GM21737 (cell line): ENCODE data around the gene PRF1.

Experiments used
- ATAC-seq: cut with Tn5 transposase; IDR thresholded peaks from one replicate; pipeline ENCODE4 v1.9.1; 2021; ENCODE audit warnings: mild to moderate bottlenecking, moderate library complexity; ENCODE audit not compliant: unreplicated experiment

PRF1 gene

GRCh38 chr10:70579234-70580002, 23.1 kb downstream of the PRF1 start:
- ATAC-seq = no peak

GRCh38 chr10:70578371-70578947, 24.1 kb downstream of the PRF1 start:
- ATAC-seq = peak; percentile 49

- ATAC-seq = no peak
Measured at GRCh38 chr10:70576803-70577517, 25.6 kb downstream of the PRF1 start.

GRCh38 chr10:70575874-70576802, 26.4 kb downstream of the PRF1 start:
- peak; percentile 46 for ATAC-seq

- no peak for ATAC-seq
Measured at GRCh38 chr10:70575486-70575873, 27.1 kb downstream of the PRF1 start.

- ATAC-seq = no peak
Measured at GRCh38 chr10:70573599-70574506, 28.7 kb downstream of the PRF1 start.

GRCh38 chr10:70571636-70572439, 30.7 kb downstream of the PRF1 start:
- no peak for ATAC-seq

GRCh38 chr10:70571236-70571635, 31.3 kb downstream of the PRF1 start:
- ATAC-seq = no peak

- no peak for ATAC-seq
Measured at GRCh38 chr10:70568781-70569495, 33.6 kb downstream of the PRF1 start.

GRCh38 chr10:70568113-70568512, 34.4 kb downstream of the PRF1 start:
- ATAC-seq = no peak

GRCh38 chr10:70567603-70568002, 34.9 kb downstream of the PRF1 start:
- ATAC-seq = no peak

GRCh38 chr10:70566515-70567290, 35.8 kb downstream of the PRF1 start:
- no peak for ATAC-seq

GRCh38 chr10:70565556-70566514, 36.7 kb downstream of the PRF1 start:
- no peak for ATAC-seq

GRCh38 chr10:70564901-70565351, 37.6 kb downstream of the PRF1 start:
- ATAC-seq = no peak

- no peak for ATAC-seq
Measured at GRCh38 chr10:70564113-70564725, 38.3 kb downstream of the PRF1 start.

- no peak for ATAC-seq
Measured at GRCh38 chr10:70563230-70563629, 39.3 kb downstream of the PRF1 start.
